CD4-positive, alpha-beta T cell (primary cell): ENCODE data around the gene NCAM2. TPM values are rescaled to one million over a fixed set of nuclear protein-coding genes. Genes with fewer than 3 reads are reported as not detected.

Experiments
- ATAC-seq: fragments of 200-7000 bp; cut with Tn5 transposase; one replicate; pipeline ENCODE4 v1.10.0; 2022; ENCODE audit warnings: mild to moderate bottlenecking; ENCODE audit not compliant: poor library complexity
- CTCF ChIA-PET: fragments of 350-600 bp; sonication (Branson Sonifier 250); formaldehyde crosslinking; loops from one replicate; lab custom pipeline; 2021; ENCODE audit warnings: antibody characterized with exemption, inconsistent platforms; lab: Charles Lee
- POLR2A ChIA-PET: fragments of 350-600 bp; sonication (Branson Sonifier 250); formaldehyde crosslinking; loops from one replicate; lab custom pipeline; 2021; ENCODE audit warnings: antibody characterized with exemption, inconsistent platforms; lab: Charles Lee
- DNase-seq, 14 experiments: peaks; one replicate each; pipeline ENCODE4 v3.0.0-alpha.2; 2013 to 2020; ENCODE audit warnings: mixed read lengths in 2 of 14
- H3K27ac ChIP-seq, 2 donors: one replicate each; pipeline versions ENCODE4 v1.5.1 to v1.7.0; 2013; ENCODE audit warnings: low read length in 2 of 2, low read depth in 1 of 2, mild to moderate bottlenecking in 1 of 2
- H3K27me3 ChIP-seq, 2 experiments: 1 replicate in 1 of 2; 2 replicates in 1 of 2; pipeline versions ENCODE4 v1.6.1 to v1.7.0; 2013; ENCODE audit warnings: low read length in 2 of 2, control low read depth in 1 of 2, mild to moderate bottlenecking in 1 of 2, moderate library complexity in 1 of 2; ENCODE audit not compliant: insufficient read depth in 2 of 2, control insufficient read depth in 1 of 2
- H3K36me3 ChIP-seq: one replicate; pipeline ENCODE4 v1.6.1; 2013; ENCODE audit warnings: low read length, control low read depth; ENCODE audit not compliant: insufficient read depth
- H3K4me1 ChIP-seq: one replicate; pipeline ENCODE4 v1.6.1; 2013; ENCODE audit warnings: low read length, control low read depth; ENCODE audit not compliant: insufficient read depth
- H3K4me3 ChIP-seq: one replicate; pipeline ENCODE4 v1.5.1; 2013; ENCODE audit warnings: mild to moderate bottlenecking, low read length, moderate library complexity
- H3K9me3 ChIP-seq, 2 experiments: 1 replicate in 1 of 2; 2 replicates in 1 of 2; pipeline versions ENCODE4 v1.6.1 to v1.7.0; 2013; ENCODE audit warnings: low read length in 2 of 2, mild to moderate bottlenecking in 2 of 2, control low read depth in 1 of 2, moderate library complexity in 1 of 2; ENCODE audit not compliant: control insufficient read depth in 1 of 2, insufficient read depth in 1 of 2
- H3K27ac Mint-ChIP-seq: one replicate; pipeline ENCODE4 v1.8.0; 2020; ENCODE audit warnings: mixed read lengths
- H3K27me3 Mint-ChIP-seq: one replicate; pipeline ENCODE4 v1.8.0; 2021; ENCODE audit warnings: mixed read lengths
- H3K36me3 Mint-ChIP-seq: one replicate; pipeline ENCODE4 v1.8.0; 2021; ENCODE audit warnings: low read depth, mixed read lengths
- H3K4me1 Mint-ChIP-seq: one replicate; pipeline ENCODE4 v1.8.0; 2021; ENCODE audit warnings: low read depth, mixed read lengths
- H3K4me3 Mint-ChIP-seq: one replicate; pipeline ENCODE4 v1.8.0; 2020; ENCODE audit warnings: mild to moderate bottlenecking, mixed read lengths
- H3K9me3 Mint-ChIP-seq: one replicate; pipeline ENCODE4 v1.8.0; 2020; ENCODE audit warnings: mixed read lengths
- intact Hi-C, 2 experiments: fragments of 100-400 bp; cut with DNase I in 1 of 2; cut with micrococcal nuclease in 1 of 2; formaldehyde crosslinking; loops; one replicate each; pipeline versions ENCODE4 v1.15.1 to v1.9.0; 2023 to 2025; cut with DNase I, micrococcal nuclease
- total RNA-seq, 174 experiments: library from RNA in 2 of 174; stranded (reverse) in 2 of 174; gene quantifications; one replicate each; pipeline ENCODE4 v1.2.3 and lab custom pipeline; 2021 to 2026
- TF ChIP-seq, protein P1 (sequence below): fragments of 200-600 bp; IDR thresholded peaks from one replicate; pipeline ENCODE4 v1.8.0; 2022; ENCODE audit warnings: antibody characterized with exemption, mild to moderate bottlenecking

The NCAM2 gene
- total RNA-seq, 2 experiments from 2014 or later = not detected

DNA sequence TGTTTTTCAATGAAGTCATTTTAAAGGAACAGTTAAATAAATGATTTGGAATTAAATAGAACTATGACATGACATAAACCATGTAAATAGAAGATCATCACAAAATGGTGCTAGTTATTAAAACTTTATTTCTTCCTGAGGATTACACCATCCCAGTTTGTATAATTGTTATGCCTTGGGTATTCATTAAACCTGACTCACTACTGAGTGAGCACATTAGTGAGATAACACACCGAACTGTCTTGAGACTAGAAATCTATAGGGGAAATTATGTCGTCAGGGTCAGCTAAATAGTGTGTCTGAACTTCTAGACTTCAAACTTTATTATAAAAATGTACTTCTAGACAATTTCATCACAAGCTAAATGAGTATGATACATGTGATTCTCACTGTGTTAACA, 189.4 kb downstream of the NCAM2 start:
- Histone ChIP-seq H3K9me3 (no peaks in the 10 kb centered on the region), H3K27ac (no peak overlapping the region), H3K27me3 (no peaks in the 10 kb centered on the region), H3K36me3 (no peaks in the 10 kb centered on the region), H3K4me3 (no peak overlapping the region), H3K4me1 (no peaks in the 10 kb centered on the region)
- no peaks in the 10 kb centered on the region for H3K9me3 Mint-ChIP-seq
- H3K4me3 Mint-ChIP-seq = no peak overlapping the region
- no peak for DNase-seq
- H3K4me1 Mint-ChIP-seq = no peaks in the 10 kb centered on the region
- POLR2A ChIA-PET = no interaction called here
- H3K36me3 Mint-ChIP-seq = no peaks in the 10 kb centered on the region
- H3K27me3 Mint-ChIP-seq = no peaks in the 10 kb centered on the region
- CTCF ChIA-PET = no interaction called here
- no peak overlapping the region for H3K27ac Mint-ChIP-seq
- TF ChIP-seq, protein P1, sequence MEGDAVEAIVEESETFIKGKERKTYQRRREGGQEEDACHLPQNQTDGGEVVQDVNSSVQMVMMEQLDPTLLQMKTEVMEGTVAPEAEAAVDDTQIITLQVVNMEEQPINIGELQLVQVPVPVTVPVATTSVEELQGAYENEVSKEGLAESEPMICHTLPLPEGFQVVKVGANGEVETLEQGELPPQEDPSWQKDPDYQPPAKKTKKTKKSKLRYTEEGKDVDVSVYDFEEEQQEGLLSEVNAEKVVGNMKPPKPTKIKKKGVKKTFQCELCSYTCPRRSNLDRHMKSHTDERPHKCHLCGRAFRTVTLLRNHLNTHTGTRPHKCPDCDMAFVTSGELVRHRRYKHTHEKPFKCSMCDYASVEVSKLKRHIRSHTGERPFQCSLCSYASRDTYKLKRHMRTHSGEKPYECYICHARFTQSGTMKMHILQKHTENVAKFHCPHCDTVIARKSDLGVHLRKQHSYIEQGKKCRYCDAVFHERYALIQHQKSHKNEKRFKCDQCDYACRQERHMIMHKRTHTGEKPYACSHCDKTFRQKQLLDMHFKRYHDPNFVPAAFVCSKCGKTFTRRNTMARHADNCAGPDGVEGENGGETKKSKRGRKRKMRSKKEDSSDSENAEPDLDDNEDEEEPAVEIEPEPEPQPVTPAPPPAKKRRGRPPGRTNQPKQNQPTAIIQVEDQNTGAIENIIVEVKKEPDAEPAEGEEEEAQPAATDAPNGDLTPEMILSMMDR = no peak
- no peak for ATAC-seq
- intact Hi-C loops = no loop called here

DNA sequence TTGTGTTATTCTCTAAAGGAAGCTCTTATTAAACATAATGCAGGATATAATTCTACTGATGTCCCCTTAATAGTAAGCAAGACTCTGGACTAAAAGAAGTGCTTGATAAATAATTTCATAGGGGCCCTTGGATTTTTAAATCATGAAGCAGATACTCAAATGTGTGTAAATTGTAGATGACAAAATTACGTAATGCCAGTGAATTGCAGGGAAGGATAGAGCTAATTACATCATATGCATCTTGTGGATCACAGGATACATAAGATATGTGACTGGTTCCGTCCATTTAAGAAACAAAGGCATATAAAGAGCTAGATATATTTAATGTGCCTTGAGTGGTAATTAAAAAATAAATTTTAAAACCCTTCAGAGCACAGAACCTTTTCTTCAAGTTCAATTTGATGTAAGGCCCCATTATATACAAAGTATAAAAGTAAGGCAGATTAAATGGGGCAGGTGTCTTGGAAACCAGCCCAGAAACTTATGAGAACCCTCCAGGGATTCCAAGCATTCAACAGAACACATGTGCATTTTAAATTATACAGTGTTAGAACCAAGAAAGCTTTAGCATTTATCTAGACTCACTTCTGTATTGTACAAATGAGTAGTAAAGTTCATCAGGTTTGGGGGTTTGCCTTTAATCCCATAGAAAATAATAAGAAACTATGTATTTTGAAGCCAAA, 190.4 kb downstream of the NCAM2 start:
- no peak overlapping the region for H3K4me3 ChIP-seq
- Mint-ChIP-seq H3K27ac (no peak overlapping the region), H3K4me1 (no peaks in the 10 kb centered on the region), H3K36me3 (no peaks in the 10 kb centered on the region), H3K9me3 (no peaks in the 10 kb centered on the region), H3K4me3 (no peak overlapping the region), H3K27me3 (no peaks in the 10 kb centered on the region)
- H3K27me3 ChIP-seq = no peaks in the 10 kb centered on the region
- TF ChIP-seq, protein P1 = no peak
- ChIA-PET POLR2A (no interaction called here), CTCF (no interaction called here)
- ATAC-seq = no peak
- no peaks in the 10 kb centered on the region for H3K4me1 ChIP-seq
- no peak for DNase-seq
- H3K27ac ChIP-seq = no peak overlapping the region
- H3K9me3 ChIP-seq = no peaks in the 10 kb centered on the region
- no peaks in the 10 kb centered on the region for H3K36me3 ChIP-seq
- intact Hi-C loops = no loop called here

DNA sequence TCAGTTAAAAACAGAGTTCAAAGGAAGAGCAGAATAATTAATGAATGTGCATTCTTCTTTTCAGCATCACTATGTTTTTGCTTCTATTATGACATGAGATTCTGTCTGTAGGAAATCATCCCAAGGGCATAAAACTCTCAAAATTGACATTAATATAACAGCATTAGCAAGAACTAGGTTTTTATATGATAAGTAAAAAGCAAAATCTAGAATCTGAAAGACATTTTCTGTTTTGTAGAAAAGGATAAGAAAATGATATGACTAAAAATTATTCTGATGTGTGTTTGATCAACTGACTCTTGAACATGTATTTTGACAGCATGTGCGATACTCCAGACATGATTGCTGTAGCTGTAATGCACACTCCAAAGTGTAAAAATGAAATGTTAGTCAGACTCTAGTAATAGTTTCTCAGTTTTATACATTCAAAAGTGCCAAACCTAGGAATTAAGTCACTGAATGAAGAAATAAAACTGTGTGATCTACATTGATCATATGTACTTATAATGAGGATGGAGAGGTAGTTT, 197.3 kb downstream of the NCAM2 start:
- H3K27me3 Mint-ChIP-seq = no peaks in the 10 kb centered on the region
- intact Hi-C loops = no loop called here
- Histone ChIP-seq H3K4me3 (no peak overlapping the region), H3K4me1 (no peaks in the 10 kb centered on the region), H3K27ac (no peak overlapping the region), H3K27me3 (no peaks in the 10 kb centered on the region), H3K9me3 (no peaks in the 10 kb centered on the region), H3K36me3 (no peaks in the 10 kb centered on the region)
- H3K36me3 Mint-ChIP-seq = no peaks in the 10 kb centered on the region
- DNase-seq = no peak
- ChIA-PET POLR2A (no interaction called here), CTCF (no interaction called here)
- no peaks in the 10 kb centered on the region for H3K9me3 Mint-ChIP-seq
- peaks cover 5% of the 10 kb centered on the region for H3K4me1 Mint-ChIP-seq
- ATAC-seq = no peak
- H3K4me3 Mint-ChIP-seq = no peak overlapping the region
- H3K27ac Mint-ChIP-seq = no peak overlapping the region
- TF ChIP-seq, protein P1 = no peak
